Lower leg skin (tissue), 3 donors: ENCODE measurements around the gene ZNF112.

Source experiments
- CTCF ChIP-seq, 3 donors: fragments of 450-650 bp; IDR thresholded peaks; one replicate each; pipeline ENCODE4 v1.5.1; 2016; ENCODE audit warnings: antibody characterized with exemption in 3 of 3, mild to moderate bottlenecking in 3 of 3, moderate library complexity in 2 of 3
- POLR2A ChIP-seq, 2 donors: fragments of 450-650 bp; IDR thresholded peaks; one replicate each; pipeline ENCODE4 v1.6.1; 2016 to 2017; ENCODE audit warnings: antibody characterized with exemption in 2 of 2, mild to moderate bottlenecking in 1 of 2, moderate library complexity in 1 of 2

DNA sequence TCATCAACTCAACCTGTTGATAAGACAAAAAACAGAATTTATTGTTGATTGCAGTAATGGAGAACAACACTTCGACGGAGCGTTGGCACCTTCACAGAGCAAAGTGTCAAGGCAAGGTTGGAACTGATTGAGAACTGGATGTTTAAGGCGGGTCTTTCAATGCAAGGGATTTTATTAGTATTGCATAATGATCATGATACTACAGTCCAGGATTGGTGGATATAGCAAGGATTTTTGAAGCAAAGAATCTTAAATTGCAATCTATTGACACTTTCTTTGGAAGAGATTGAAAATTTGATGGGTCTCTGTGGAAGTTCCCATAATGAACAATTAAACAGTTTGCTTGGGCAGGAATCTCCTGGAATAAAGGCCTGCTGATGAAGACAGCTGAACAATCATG lies 51.0 kb downstream of the ZNF112 start:
- TF ChIP-seq CTCF (IDR thresholded peaks at IDR 0.05) (no peak), POLR2A (IDR thresholded peaks at IDR 0.05) (no peak)
